Measurements from ENCODE around the gene SNX20.

SNX20 gene

GRCh38 chr16:50684823-50685461 lies 3.8 kb upstream of the SNX20 start:
- TF ChIP-seq TEAD4 (IDR thresholded peaks at IDR 0.05) (no peak), REST (IDR thresholded peaks at IDR 0.05; ENCODE audit: low read depth) (no peak), TCF12 (IDR thresholded peaks at IDR 0.05; ENCODE audit: low read depth) (no peak), TAF1 (IDR thresholded peaks at IDR 0.05; ENCODE audit: low read depth) (no peak), FOXM1 (IDR thresholded peaks at IDR 0.05; ENCODE audit: borderline replicate concordance, low read depth) (no peak), ZBTB7A (IDR thresholded peaks at IDR 0.05; ENCODE audit: low read depth) (no peak), EGR1 (IDR thresholded peaks at IDR 0.05) (no peak), EP300 (IDR thresholded peaks at IDR 0.05; ENCODE audit: borderline replicate concordance) (no peak), NFIC (IDR thresholded peaks at IDR 0.05) (no peak), YY1 (IDR thresholded peaks at IDR 0.05; ENCODE audit: low read depth) (no peak), RAD21 (IDR thresholded peaks at IDR 0.05; ENCODE audit: low read depth) (no peak), CEBPB (IDR thresholded peaks at IDR 0.05) (no peak), USF1 (IDR thresholded peaks at IDR 0.05) (no peak), CREB1 (IDR thresholded peaks at IDR 0.05; ENCODE audit: low read depth) (no peak), MAX (IDR thresholded peaks at IDR 0.05) (no peak)

- no peak for TF ChIP-seq USF1 (IDR thresholded peaks at IDR 0.05)
- no peak for TF ChIP-seq CREB1 (IDR thresholded peaks at IDR 0.05; ENCODE audit: low read depth)
These were observed 2.7 kb upstream of the SNX20 start for GRCh38 chr16:50683689-50684374.

GRCh38 chr16:50680556-50680893 lies 587 bp downstream of the SNX20 start:
- no peak for TF ChIP-seq CREB1 (IDR thresholded peaks at IDR 0.05; ENCODE audit: low read depth)
- TF ChIP-seq EGR1 (IDR thresholded peaks at IDR 0.05), result no peak
- TF ChIP-seq REST (IDR thresholded peaks at IDR 0.05; ENCODE audit: low read depth), result no peak
- no peak for TF ChIP-seq MAX (IDR thresholded peaks at IDR 0.05)
- no peak for TF ChIP-seq ZBTB7A (IDR thresholded peaks at IDR 0.05; ENCODE audit: low read depth)
- TF ChIP-seq TEAD4 (IDR thresholded peaks at IDR 0.05), result no peak
- no peak for TF ChIP-seq RAD21 (IDR thresholded peaks at IDR 0.05; ENCODE audit: low read depth)
- TF ChIP-seq YY1 (IDR thresholded peaks at IDR 0.05; ENCODE audit: low read depth), result no peak
- TF ChIP-seq TAF1 (IDR thresholded peaks at IDR 0.05; ENCODE audit: low read depth), result no peak
- TF ChIP-seq FOXM1 (IDR thresholded peaks at IDR 0.05; ENCODE audit: borderline replicate concordance, low read depth), result no peak
- TF ChIP-seq CEBPB (IDR thresholded peaks at IDR 0.05), result no peak
- no peak for TF ChIP-seq TCF12 (IDR thresholded peaks at IDR 0.05; ENCODE audit: low read depth)

GRCh38 chr16:50679676-50680555 lies 1.2 kb downstream of the SNX20 start:
- TF ChIP-seq MAX (IDR thresholded peaks at IDR 0.05) (no peak), TAF1 (IDR thresholded peaks at IDR 0.05; ENCODE audit: low read depth) (no peak), TEAD4 (IDR thresholded peaks at IDR 0.05) (no peak), EGR1 (IDR thresholded peaks at IDR 0.05) (no peak), RAD21 (IDR thresholded peaks at IDR 0.05; ENCODE audit: low read depth) (no peak), NFIC (IDR thresholded peaks at IDR 0.05) (no peak), CREB1 (IDR thresholded peaks at IDR 0.05; ENCODE audit: low read depth) (no peak), ZBTB7A (IDR thresholded peaks at IDR 0.05; ENCODE audit: low read depth) (no peak), YY1 (IDR thresholded peaks at IDR 0.05; ENCODE audit: low read depth) (no peak), REST (IDR thresholded peaks at IDR 0.05; ENCODE audit: low read depth) (no peak), TCF12 (IDR thresholded peaks at IDR 0.05; ENCODE audit: low read depth) (no peak), CEBPB (IDR thresholded peaks at IDR 0.05) (no peak), USF1 (IDR thresholded peaks at IDR 0.05) (no peak), FOXM1 (IDR thresholded peaks at IDR 0.05; ENCODE audit: borderline replicate concordance, low read depth) (no peak), EP300 (IDR thresholded peaks at IDR 0.05; ENCODE audit: borderline replicate concordance) (no peak)
